Activated CD4-positive, alpha-beta T cell treated with anti-CD3 and anti-CD28 coated beads for 36 hours (primary cell): ENCODE measurements around the gene MEPCE. TPM values are rescaled to one million over a fixed set of nuclear protein-coding genes. Genes with fewer than 3 reads are reported as not detected.
A peak's percentile ranks its signal among the peaks of the same experiment; 100 is the strongest.

Experiments
- ATAC-seq: fragments of 200-7000 bp; cut with Tn5 transposase; one replicate; pipeline ENCODE4 v1.10.0; 2021; ENCODE audit warnings: mild to moderate bottlenecking, moderate library complexity
- CTCF ChIA-PET: fragments of 350-600 bp; sonication (Branson Sonifier 250); formaldehyde crosslinking; loops from one replicate; lab custom pipeline; 2021; ENCODE audit warnings: antibody characterized with exemption; lab: Charles Lee
- POLR2A ChIA-PET: fragments of 350-600 bp; sonication (Branson Sonifier 250); formaldehyde crosslinking; loops from one replicate; lab custom pipeline; 2021; ENCODE audit warnings: antibody characterized with exemption, inconsistent platforms; lab: Charles Lee
- DNase-seq: peaks from one replicate; pipeline ENCODE4 v3.0.0-alpha.2; 2020
- H3K27ac Mint-ChIP-seq: one replicate; pipeline ENCODE4 v1.8.0; 2021; ENCODE audit warnings: mixed read lengths
- H3K27me3 Mint-ChIP-seq: one replicate; pipeline ENCODE4 v1.8.0; 2021; ENCODE audit warnings: mixed read lengths
- H3K36me3 Mint-ChIP-seq: one replicate; pipeline ENCODE4 v1.8.0; 2021; ENCODE audit warnings: low read depth, mixed read lengths
- H3K4me1 Mint-ChIP-seq: one replicate; pipeline ENCODE4 v1.8.0; 2021; ENCODE audit warnings: mixed read lengths
- H3K4me3 Mint-ChIP-seq: one replicate; pipeline ENCODE4 v1.8.0; 2021; ENCODE audit warnings: mild to moderate bottlenecking, moderate library complexity, mixed read lengths
- H3K9me3 Mint-ChIP-seq: one replicate; pipeline ENCODE4 v1.8.0; 2021; ENCODE audit warnings: low read depth, mixed read lengths
- intact Hi-C, 2 experiments: fragments of 100-400 bp; cut with DNase I in 1 of 2; cut with micrococcal nuclease in 1 of 2; formaldehyde crosslinking; loops; one replicate each; pipeline versions ENCODE4 v1.14.2 to v1.15.1; 2022 to 2024; cut with DNase I, micrococcal nuclease
- total RNA-seq, 2 experiments: library from RNA; stranded (reverse); gene quantifications; one replicate each; pipeline ENCODE4 v1.2.3, GENCODE V29; 2021

MEPCE gene
- total RNA-seq, 2 experiments from 2014 or later: 44.4 to 45.9 TPM

GRCh38 chr7:100393233-100393905, 36.3 kb upstream of the MEPCE start:
- H3K4me1 Mint-ChIP-seq: peaks cover 23% of the 10 kb centered on the region
- POLR2A ChIA-PET: no interaction called here
- H3K27ac Mint-ChIP-seq: no peak overlapping the region
- H3K27me3 Mint-ChIP-seq: peaks cover 27% of the 10 kb centered on the region
- intact Hi-C loops: no loop called here
- ATAC-seq: no peak
- DNase-seq: no peak
- no peak overlapping the region for H3K4me3 Mint-ChIP-seq
- no peaks in the 10 kb centered on the region for H3K36me3 Mint-ChIP-seq
- CTCF ChIA-PET: interaction anchor here (0.6 to 1.7 kb wide), 3 partner anchors 14 to 48 kb away, joined by 3 to 8 read pairs (median 4); no protein-coding TSS in a partner anchor
- H3K9me3 Mint-ChIP-seq: no peaks in the 10 kb centered on the region

GRCh38 chr7:100394077-100394476, 35.6 kb upstream of the MEPCE start:
- H3K27me3 Mint-ChIP-seq: peaks cover 31% of the 10 kb centered on the region
- H3K36me3 Mint-ChIP-seq: no peaks in the 10 kb centered on the region
- POLR2A ChIA-PET: no interaction called here
- CTCF ChIA-PET: interaction anchor here (1.2 to 1.7 kb wide), 2 partner anchors 13 to 49 kb away, joined by 3 to 8 read pairs; no protein-coding TSS in a partner anchor
- no peaks in the 10 kb centered on the region for H3K9me3 Mint-ChIP-seq
- peak overlapping the region; percentile 33 for H3K27ac Mint-ChIP-seq
- intact Hi-C loops: no loop called here
- no peak for DNase-seq
- no peak for ATAC-seq
- peaks cover 26% of the 10 kb centered on the region for H3K4me1 Mint-ChIP-seq
- no peak overlapping the region for H3K4me3 Mint-ChIP-seq

GRCh38 chr7:100396421-100396982, 33.1 kb upstream of the MEPCE start:
- ChIA-PET CTCF (interaction anchor here (0.6 to 3.1 kb wide), 4 partner anchors 11 to 98 kb away, joined by 3 to 19 read pairs (median 3); no protein-coding TSS in a partner anchor), POLR2A (interaction anchor here (0.6 to 1.2 kb wide), 4 partner anchors 32 to 206 kb away, joined by 3 to 7 read pairs (median 5); partner anchors contain the start of gene ZCWPW1)
- peak overlapping the region; percentile 1 for H3K4me3 Mint-ChIP-seq
- H3K4me1 Mint-ChIP-seq: peaks cover 26% of the 10 kb centered on the region
- peak; percentile 82 for DNase-seq
- H3K27me3 Mint-ChIP-seq: peaks cover 20% of the 10 kb centered on the region
- peak; percentile 92 for ATAC-seq
- no peaks in the 10 kb centered on the region for H3K36me3 Mint-ChIP-seq
- H3K27ac Mint-ChIP-seq: peak overlapping the region; percentile 40
- H3K9me3 Mint-ChIP-seq: no peaks in the 10 kb centered on the region
- intact Hi-C loops: loop anchor here (1.0 to 2.0 kb wide), 5 partner anchors 31 to 187 kb away; partner anchors contain the start of gene ZCWPW1 (in 1 of the 2)

GRCh38 chr7:100397315-100398081, 32.1 kb upstream of the MEPCE start:
- no peak overlapping the region for H3K27ac Mint-ChIP-seq
- peaks cover 16% of the 10 kb centered on the region for H3K27me3 Mint-ChIP-seq
- DNase-seq: no peak
- no peaks in the 10 kb centered on the region for H3K36me3 Mint-ChIP-seq
- H3K9me3 Mint-ChIP-seq: no peaks in the 10 kb centered on the region
- ATAC-seq: no peak
- intact Hi-C loops: loop anchor here (2.0 kb wide), 2 partner anchors 33 to 53 kb away; no protein-coding TSS in a partner anchor
- H3K4me1 Mint-ChIP-seq: peaks cover 26% of the 10 kb centered on the region
- no peak overlapping the region for H3K4me3 Mint-ChIP-seq
- POLR2A ChIA-PET: interaction anchor here (0.6 to 1.0 kb wide), 2 partner anchors 53 to 268 kb away, joined by 3 read pairs; no protein-coding TSS in a partner anchor
- CTCF ChIA-PET: interaction anchor here (0.6 to 3.1 kb wide), 2 partner anchors 10 to 81 kb away, joined by 3 to 19 read pairs; partner anchors contain the start of gene TSC22D4

- Mint-ChIP-seq H3K36me3 (no peaks in the 10 kb centered on the region), H3K4me1 (peaks cover 26% of the 10 kb centered on the region), H3K4me3 (no peak overlapping the region), H3K9me3 (no peaks in the 10 kb centered on the region), H3K27me3 (peaks cover 16% of the 10 kb centered on the region), H3K27ac (no peak overlapping the region)
- ChIA-PET CTCF (interaction anchor here (3.1 kb wide), 1 partner anchor 10 kb away, joined by 19 read pairs; no protein-coding TSS in a partner anchor), POLR2A (no interaction called here)
- ATAC-seq (no peak), DNase-seq (no peak)
- intact Hi-C loops: no loop called here
Measured at GRCh38 chr7:100398239-100398638, 31.4 kb upstream of the MEPCE start.

GRCh38 chr7:100400041-100400440, 29.6 kb upstream of the MEPCE start:
- intact Hi-C loops: no loop called here
- peaks cover 26% of the 10 kb centered on the region for H3K4me1 Mint-ChIP-seq
- CTCF ChIA-PET: interaction anchor here (0.6 kb wide), 3 partner anchors 8 to 386 kb away, joined by 3 read pairs; no protein-coding TSS in a partner anchor
- H3K4me3 Mint-ChIP-seq: no peak overlapping the region
- H3K27ac Mint-ChIP-seq: no peak overlapping the region
- POLR2A ChIA-PET: no interaction called here
- DNase-seq (no peak), ATAC-seq (no peak)
- no peaks in the 10 kb centered on the region for H3K36me3 Mint-ChIP-seq
- H3K27me3 Mint-ChIP-seq: peaks cover 11% of the 10 kb centered on the region
- H3K9me3 Mint-ChIP-seq: no peaks in the 10 kb centered on the region

- CTCF ChIA-PET: interaction anchor here (0.6 to 1.9 kb wide), 2 partner anchors 8 to 50 kb away, joined by 3 to 5 read pairs; no protein-coding TSS in a partner anchor
- DNase-seq (peak; percentile 52), ATAC-seq (no peak)
- no peak overlapping the region for H3K4me3 Mint-ChIP-seq
- POLR2A ChIA-PET: no interaction called here
- H3K27me3 Mint-ChIP-seq: peaks cover 11% of the 10 kb centered on the region
- peaks cover 23% of the 10 kb centered on the region for H3K4me1 Mint-ChIP-seq
- intact Hi-C loops: no loop called here
- H3K9me3 Mint-ChIP-seq: no peaks in the 10 kb centered on the region
- H3K36me3 Mint-ChIP-seq: no peaks in the 10 kb centered on the region
- H3K27ac Mint-ChIP-seq: no peak overlapping the region
Measured at GRCh38 chr7:100400656-100401055, 29.0 kb upstream of the MEPCE start.

GRCh38 chr7:100401811-100402210, 27.8 kb upstream of the MEPCE start:
- Mint-ChIP-seq H3K36me3 (no peaks in the 10 kb centered on the region), H3K4me3 (no peak overlapping the region), H3K4me1 (peaks cover 15% of the 10 kb centered on the region), H3K9me3 (no peaks in the 10 kb centered on the region), H3K27ac (no peak overlapping the region), H3K27me3 (peaks cover 11% of the 10 kb centered on the region)
- ChIA-PET POLR2A (interaction anchor here (0.5 kb wide), 1 partner anchor 930 kb away, joined by 4 read pairs; no protein-coding TSS in a partner anchor), CTCF (interaction anchor here (1.1 to 1.9 kb wide), 2 partner anchors 19 to 49 kb away, joined by 5 read pairs; no protein-coding TSS in a partner anchor)
- intact Hi-C loops: no loop called here
- ATAC-seq (no peak), DNase-seq (no peak)

GRCh38 chr7:100402241-100402640, 27.4 kb upstream of the MEPCE start:
- no peak for DNase-seq
- Mint-ChIP-seq H3K36me3 (no peaks in the 10 kb centered on the region), H3K4me3 (no peak overlapping the region), H3K9me3 (no peaks in the 10 kb centered on the region), H3K27ac (no peak overlapping the region), H3K27me3 (peaks cover 11% of the 10 kb centered on the region), H3K4me1 (peaks cover 13% of the 10 kb centered on the region)
- CTCF ChIA-PET: interaction anchor here (1.1 to 1.9 kb wide), 2 partner anchors 18 to 48 kb away, joined by 5 read pairs; no protein-coding TSS in a partner anchor
- POLR2A ChIA-PET: interaction anchor here (0.5 kb wide), 1 partner anchor 931 kb away, joined by 4 read pairs; no protein-coding TSS in a partner anchor
- ATAC-seq: no peak
- intact Hi-C loops: no loop called here

GRCh38 chr7:100406767-100407166, 22.9 kb upstream of the MEPCE start:
- ChIA-PET CTCF (interaction anchor here (0.5 to 2.8 kb wide), 19 partner anchors 10 to 493 kb away, joined by 3 to 19 read pairs (median 4); no protein-coding TSS in a partner anchor), POLR2A (interaction anchor here (0.7 to 1.7 kb wide), 2 partner anchors 53 to 309 kb away, joined by 4 to 5 read pairs; no protein-coding TSS in a partner anchor)
- Mint-ChIP-seq H3K4me3 (no peak overlapping the region), H3K36me3 (no peaks in the 10 kb centered on the region), H3K27ac (no peak overlapping the region), H3K4me1 (peaks cover 2% of the 10 kb centered on the region), H3K27me3 (no peaks in the 10 kb centered on the region), H3K9me3 (no peaks in the 10 kb centered on the region)
- ATAC-seq (no peak), DNase-seq (no peak)
- intact Hi-C loops: loop anchor here (1.0 to 2.0 kb wide), 4 partner anchors 36 to 274 kb away; no protein-coding TSS in a partner anchor
